Measurements from ENCODE around the gene SLC9A3. TPM values are rescaled to one million over a fixed set of nuclear protein-coding genes. Genes with fewer than 3 reads are reported as not detected.

Gene SLC9A3
- total and polyA plus RNA-seq, 4 donors = 0.94 to 3.8 (median 1.5) TPM

- H3K27ac ChIP-seq (ENCODE audit: low read depth in 1 of 2, low read length in 1 of 2) = no peak overlapping the region
- WGBS, 2 donors = 76 to 91% methylated on average over 5 of the region's 5 CpGs
- no peak overlapping the region for H3K4me3 ChIP-seq
- TF ChIP-seq CTCF (IDR thresholded peaks at IDR 0.05; ENCODE audit: control extremely low read depth, extremely low read depth) = no peak
- H3K9me3 ChIP-seq (ENCODE audit: control insufficient read depth in 4 of 4, insufficient read depth in 3 of 4, low read length in 3 of 4) = no peaks in the 10 kb centered on the region
- no peak for DNase-seq
- peaks cover 0 to 24% (median 4%) of the 10 kb centered on the region in 5 donors for H3K4me1 ChIP-seq (ENCODE audit: control insufficient read depth in 5 of 5, insufficient read depth in 5 of 5, low read length in 5 of 5)
- ATAC-seq (ENCODE audit: insufficient read depth, low FRiP score) = no peak
- H3K9ac ChIP-seq (ENCODE audit: insufficient read depth in 1 of 2, low read length in 2 of 2) = no peak overlapping the region
- H3K36me3 ChIP-seq (ENCODE audit: control insufficient read depth in 4 of 4, insufficient read depth in 4 of 4, low read length in 4 of 4) = peaks cover 0 to 7% (median 0%) of the 10 kb centered on the region in 4 donors
- no peaks in the 10 kb centered on the region for H3K27me3 ChIP-seq (ENCODE audit: control insufficient read depth in 3 of 3, insufficient read depth in 3 of 3, low read length in 2 of 3)
Measured at GRCh38 chr5:436641-436975, 87.6 kb downstream of the SLC9A3 start.

DNA sequence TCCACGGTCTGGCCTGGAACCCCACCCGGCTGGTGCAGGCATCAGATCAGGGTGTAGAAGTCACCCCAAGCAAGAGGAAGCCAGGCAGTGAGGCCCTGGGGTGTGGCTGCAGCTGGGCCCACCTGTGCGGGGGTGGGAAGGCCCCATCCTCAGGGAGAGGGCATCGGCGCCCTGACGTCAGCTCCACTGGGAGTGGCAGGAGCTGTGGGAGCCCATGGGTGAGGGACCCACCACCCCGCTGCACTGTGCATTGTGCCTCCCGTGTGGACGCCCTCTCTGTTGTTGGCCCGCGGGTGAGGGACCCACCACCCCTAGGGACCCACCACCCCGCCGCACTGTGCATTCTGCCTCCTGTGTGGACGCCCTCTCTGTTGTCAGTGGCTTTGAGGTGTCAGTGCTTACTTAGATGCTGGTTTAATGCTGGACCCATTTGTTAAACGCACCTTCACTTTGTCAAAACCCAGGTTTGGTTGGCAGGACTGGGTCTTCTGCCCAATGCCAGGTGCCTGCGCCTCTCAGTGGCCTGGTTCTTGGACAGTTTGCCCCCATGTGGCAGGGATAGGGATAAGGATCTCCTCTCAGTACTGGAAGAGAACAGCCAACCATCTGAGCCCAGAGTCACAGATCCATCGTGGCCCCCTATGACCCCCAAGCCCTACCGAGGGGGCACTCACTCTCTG, 88.1 kb downstream of the SLC9A3 start:
- no peak for TF ChIP-seq CTCF (IDR thresholded peaks at IDR 0.05; ENCODE audit: control extremely low read depth, extremely low read depth)
- H3K9me3 ChIP-seq (ENCODE audit: control insufficient read depth in 4 of 4, insufficient read depth in 3 of 4, low read length in 3 of 4) = no peaks in the 10 kb centered on the region
- H3K27me3 ChIP-seq (ENCODE audit: control insufficient read depth in 3 of 3, insufficient read depth in 3 of 3, low read length in 2 of 3) = no peaks in the 10 kb centered on the region
- H3K27ac ChIP-seq (ENCODE audit: low read depth in 1 of 2, low read length in 1 of 2) = no peak overlapping the region
- H3K36me3 ChIP-seq (ENCODE audit: control insufficient read depth in 4 of 4, insufficient read depth in 4 of 4, low read length in 4 of 4) = peaks cover 0 to 7% (median 0%) of the 10 kb centered on the region in 4 donors
- no peak overlapping the region for H3K4me3 ChIP-seq
- DNase-seq = no peak
- H3K9ac ChIP-seq (ENCODE audit: insufficient read depth in 1 of 2, low read length in 2 of 2) = no peak overlapping the region
- WGBS, 2 donors = 81 to 86% methylated on average over 18 of the region's 18 CpGs
- ATAC-seq (ENCODE audit: insufficient read depth, low FRiP score) = no peak
- peaks cover 0 to 24% (median 4%) of the 10 kb centered on the region in 5 donors for H3K4me1 ChIP-seq (ENCODE audit: control insufficient read depth in 5 of 5, insufficient read depth in 5 of 5, low read length in 5 of 5)

GRCh38 chr5:435156-435790, 89.0 kb downstream of the SLC9A3 start:
- no peak overlapping the region for H3K9ac ChIP-seq (ENCODE audit: insufficient read depth in 1 of 2, low read length in 2 of 2)
- ATAC-seq (ENCODE audit: insufficient read depth, low FRiP score) = no peak
- 87 to 88% methylated on average over 27 of the region's 27 CpGs for WGBS, 2 donors
- peaks cover 0 to 9% (median 0%) of the 10 kb centered on the region in 4 donors for H3K36me3 ChIP-seq (ENCODE audit: control insufficient read depth in 4 of 4, insufficient read depth in 4 of 4, low read length in 4 of 4)
- no peak for TF ChIP-seq CTCF (IDR thresholded peaks at IDR 0.05; ENCODE audit: control extremely low read depth, extremely low read depth)
- H3K9me3 ChIP-seq (ENCODE audit: control insufficient read depth in 4 of 4, insufficient read depth in 3 of 4, low read length in 3 of 4) = no peaks in the 10 kb centered on the region
- H3K27me3 ChIP-seq (ENCODE audit: control insufficient read depth in 3 of 3, insufficient read depth in 3 of 3, low read length in 2 of 3) = no peaks in the 10 kb centered on the region
- peaks cover 0 to 30% (median 4%) of the 10 kb centered on the region in 5 donors for H3K4me1 ChIP-seq (ENCODE audit: control insufficient read depth in 5 of 5, insufficient read depth in 5 of 5, low read length in 5 of 5)
- H3K4me3 ChIP-seq = no peak overlapping the region
- H3K27ac ChIP-seq (ENCODE audit: low read depth in 1 of 2, low read length in 1 of 2) = no peak overlapping the region
- no peak for DNase-seq

Data from lung (tissue), 12 donors.